Measurements from ENCODE around the gene OGT. TPM values are rescaled to one million over a fixed set of nuclear protein-coding genes. Genes with fewer than 3 reads are reported as not detected.
A peak's percentile ranks its signal among the peaks of the same experiment; 100 is the strongest.

OGT gene
- total and polyA plus RNA-seq, 2 donors, result 95.0 to 168 TPM

DNA sequence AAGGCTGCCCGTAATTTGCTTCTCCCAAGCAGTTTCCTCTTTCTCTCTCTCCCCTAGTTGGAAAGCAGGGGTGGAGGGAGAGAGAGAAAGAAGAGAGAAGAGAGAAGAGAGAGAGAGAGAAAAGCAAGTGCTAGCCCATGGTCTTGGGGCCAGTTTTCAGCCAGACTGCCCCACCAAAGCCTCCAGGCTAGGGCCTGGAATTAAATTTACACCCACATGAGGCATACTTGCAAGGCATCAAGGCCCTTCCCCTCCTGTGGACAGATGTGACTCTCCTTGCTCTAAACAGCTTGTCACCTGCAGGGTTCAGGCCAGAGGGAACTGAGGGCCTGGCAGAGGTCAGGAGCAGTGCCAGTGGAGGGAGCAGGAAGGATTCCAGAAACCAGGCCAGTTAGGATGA, 87.1 kb downstream of the OGT start:
- Histone ChIP-seq H3K36me3 (ENCODE audit: control insufficient read depth in 2 of 2, insufficient read depth in 2 of 2, low read length in 1 of 2) (peaks cover 0 to 2% of the 10 kb centered on the region in 2 donors), H3K27ac (ENCODE audit: low read depth in 1 of 2, low read length in 1 of 2) (no peak overlapping the region), H3K27me3 (ENCODE audit: control insufficient read depth in 2 of 2, insufficient read depth in 1 of 2, low read length in 1 of 2) (no peaks in the 10 kb centered on the region), H3K4me1 (ENCODE audit: control insufficient read depth in 2 of 2, insufficient read depth in 2 of 2, low read length in 2 of 2) (peaks cover 10 to 50% of the 10 kb centered on the region in 2 donors), H3K9me3 (ENCODE audit: control insufficient read depth in 2 of 2, insufficient read depth in 1 of 2, low read length in 1 of 2) (no peaks in the 10 kb centered on the region), H3K4me3 (ENCODE audit: low read length in 2 of 2) (no peak overlapping the region)
- WGBS, result 79% methylated on average over 1 of the region's 1 CpG
- DNase-seq (ENCODE audit: low read depth in 6 of 9, low spot score in 9 of 9), result no peak

- H3K9me3 ChIP-seq (ENCODE audit: control insufficient read depth in 2 of 2, insufficient read depth in 1 of 2, low read length in 1 of 2), result no peaks in the 10 kb centered on the region
- H3K36me3 ChIP-seq (ENCODE audit: control insufficient read depth in 2 of 2, insufficient read depth in 2 of 2, low read length in 1 of 2), result no peaks in the 10 kb centered on the region
- no peaks in the 10 kb centered on the region for H3K27me3 ChIP-seq (ENCODE audit: control insufficient read depth in 2 of 2, insufficient read depth in 1 of 2, low read length in 1 of 2)
- no peak overlapping the region for H3K27ac ChIP-seq (ENCODE audit: low read depth in 1 of 2, low read length in 1 of 2)
- WGBS, result 93% methylated on average over 6 of the region's 6 CpGs
- H3K4me3 ChIP-seq (ENCODE audit: low read length in 2 of 2), result no peak overlapping the region
- H3K4me1 ChIP-seq (ENCODE audit: control insufficient read depth in 2 of 2, insufficient read depth in 2 of 2, low read length in 2 of 2), result peaks cover 10 to 49% of the 10 kb centered on the region in 2 donors
- DNase-seq (ENCODE audit: low read depth in 6 of 9, low spot score in 9 of 9), result no peak
Observed at GRCh38 chrX:71621603-71622002, 88.7 kb downstream of the OGT start.

DNA sequence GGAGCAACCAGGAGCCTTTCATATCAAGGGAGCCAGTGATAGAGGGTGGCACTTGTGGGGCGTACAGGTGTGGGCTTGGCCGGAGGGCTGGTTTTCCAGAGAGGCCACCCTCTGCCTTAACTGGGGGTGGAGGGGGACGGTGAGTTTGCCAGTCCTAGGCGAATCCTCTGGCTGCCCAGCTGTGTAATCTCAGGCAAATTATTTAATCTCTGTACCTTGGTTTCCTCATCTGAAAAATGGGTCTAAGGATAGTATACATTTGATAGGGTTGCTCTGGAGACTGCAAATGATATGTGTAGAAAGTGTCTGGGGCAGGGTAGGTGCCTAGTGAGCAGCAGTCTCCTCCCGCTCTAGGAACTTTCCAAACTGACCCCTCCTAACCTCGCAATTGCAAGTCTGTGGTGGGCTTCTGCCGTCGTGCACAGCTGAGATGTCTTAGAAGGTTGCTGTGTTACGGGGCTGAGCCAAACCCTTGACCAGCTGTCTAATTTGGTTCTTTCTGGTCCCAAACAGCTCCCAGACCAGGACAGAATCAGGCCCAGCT, 89.2 kb downstream of the OGT start:
- Histone ChIP-seq H3K9me3 (ENCODE audit: control insufficient read depth in 2 of 2, insufficient read depth in 1 of 2, low read length in 1 of 2) (no peaks in the 10 kb centered on the region), H3K4me3 (ENCODE audit: low read length in 2 of 2) (no peak overlapping the region), H3K36me3 (ENCODE audit: control insufficient read depth in 2 of 2, insufficient read depth in 2 of 2, low read length in 1 of 2) (no peaks in the 10 kb centered on the region), H3K27ac (ENCODE audit: low read depth in 1 of 2, low read length in 1 of 2) (no peak overlapping the region), H3K4me1 (ENCODE audit: control insufficient read depth in 2 of 2, insufficient read depth in 2 of 2, low read length in 2 of 2) (peaks cover 10 to 45% of the 10 kb centered on the region in 2 donors), H3K27me3 (ENCODE audit: control insufficient read depth in 2 of 2, insufficient read depth in 1 of 2, low read length in 1 of 2) (no peaks in the 10 kb centered on the region)
- DNase-seq (ENCODE audit: low read depth in 6 of 9, low spot score in 9 of 9), result no peak
- WGBS, result 89% methylated on average over 9 of the region's 9 CpGs

- H3K27me3 ChIP-seq (ENCODE audit: control insufficient read depth in 2 of 2, insufficient read depth in 1 of 2, low read length in 1 of 2), result no peaks in the 10 kb centered on the region
- H3K27ac ChIP-seq (ENCODE audit: low read depth in 1 of 2, low read length in 1 of 2), result peak overlapping the region in 1 of 2 donors; percentile 32
- DNase-seq (ENCODE audit: low read depth in 6 of 9, low spot score in 9 of 9), result peak in 2 of 9 donors; percentile 39 to 58
- no peaks in the 10 kb centered on the region for H3K9me3 ChIP-seq (ENCODE audit: control insufficient read depth in 2 of 2, insufficient read depth in 1 of 2, low read length in 1 of 2)
- H3K36me3 ChIP-seq (ENCODE audit: control insufficient read depth in 2 of 2, insufficient read depth in 2 of 2, low read length in 1 of 2), result no peaks in the 10 kb centered on the region
- 31% methylated on average over 13 of the region's 13 CpGs for WGBS
- H3K4me1 ChIP-seq (ENCODE audit: control insufficient read depth in 2 of 2, insufficient read depth in 2 of 2, low read length in 2 of 2), result peaks cover 10 to 39% of the 10 kb centered on the region in 2 donors
- H3K4me3 ChIP-seq (ENCODE audit: low read length in 2 of 2), result no peak overlapping the region
Observed at GRCh38 chrX:71622576-71623450, 89.9 kb downstream of the OGT start.

DNA sequence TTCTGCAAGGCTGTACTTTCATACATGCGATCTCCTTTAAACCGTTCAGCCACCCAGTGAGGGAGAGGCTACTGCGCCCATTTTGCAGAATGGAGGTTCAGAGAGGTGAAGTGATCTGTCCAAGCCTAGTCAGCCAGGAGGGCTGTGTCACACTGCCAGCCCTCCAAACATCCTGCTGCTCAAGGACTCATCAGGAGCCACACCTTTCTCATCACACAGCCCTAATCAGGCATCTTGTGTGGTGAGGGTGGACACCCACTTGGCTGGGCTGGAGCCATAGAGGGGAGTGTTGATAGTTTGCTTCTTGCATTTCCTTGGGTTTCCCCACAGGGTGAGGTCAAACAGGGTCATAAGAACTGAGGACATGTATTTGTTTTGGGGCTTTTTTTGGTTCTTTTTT, 90.8 kb downstream of the OGT start:
- WGBS, result 99% methylated on average over 3 of the region's 3 CpGs

GRCh38 chrX:71625471-71625870, 92.6 kb downstream of the OGT start:
- no peak for DNase-seq (ENCODE audit: low read depth in 6 of 9, low spot score in 9 of 9)
- H3K9me3 ChIP-seq (ENCODE audit: control insufficient read depth in 2 of 2, insufficient read depth in 1 of 2, low read length in 1 of 2), result no peaks in the 10 kb centered on the region
- no peaks in the 10 kb centered on the region for H3K27me3 ChIP-seq (ENCODE audit: control insufficient read depth in 2 of 2, insufficient read depth in 1 of 2, low read length in 1 of 2)
- H3K27ac ChIP-seq (ENCODE audit: low read depth in 1 of 2, low read length in 1 of 2), result no peak overlapping the region
- H3K4me1 ChIP-seq (ENCODE audit: control insufficient read depth in 2 of 2, insufficient read depth in 2 of 2, low read length in 2 of 2), result peaks cover 7 to 21% of the 10 kb centered on the region in 2 donors
- no peak overlapping the region for H3K4me3 ChIP-seq (ENCODE audit: low read length in 2 of 2)
- 97% methylated on average over 5 of the region's 5 CpGs for WGBS
- no peaks in the 10 kb centered on the region for H3K36me3 ChIP-seq (ENCODE audit: control insufficient read depth in 2 of 2, insufficient read depth in 2 of 2, low read length in 1 of 2)

More for the DNA sequence above, 90.8 kb downstream of the OGT start:
- Histone ChIP-seq H3K27me3 (ENCODE audit: control insufficient read depth in 2 of 2, insufficient read depth in 1 of 2, low read length in 1 of 2) (no peaks in the 10 kb centered on the region), H3K27ac (ENCODE audit: low read depth in 1 of 2, low read length in 1 of 2) (no peak overlapping the region), H3K4me1 (ENCODE audit: control insufficient read depth in 2 of 2, insufficient read depth in 2 of 2, low read length in 2 of 2) (peaks cover 7 to 30% of the 10 kb centered on the region in 2 donors), H3K9me3 (ENCODE audit: control insufficient read depth in 2 of 2, insufficient read depth in 1 of 2, low read length in 1 of 2) (no peaks in the 10 kb centered on the region), H3K36me3 (ENCODE audit: control insufficient read depth in 2 of 2, insufficient read depth in 2 of 2, low read length in 1 of 2) (no peaks in the 10 kb centered on the region), H3K4me3 (ENCODE audit: low read length in 2 of 2) (no peak overlapping the region)
- no peak for DNase-seq (ENCODE audit: low read depth in 6 of 9, low spot score in 9 of 9)

Other genes starting within 250 kb of the OGT start
- 483 TPM for gene NONO, start 249.5 kb upstream of the OGT start, total RNA-seq
- 170 TPM for gene NONO, start 249.5 kb upstream of the OGT start, polyA plus RNA-seq
- gene ITGB1BP2, start 231.4 kb upstream of the OGT start, total RNA-seq, result 1.4 TPM
- gene ITGB1BP2, start 231.4 kb upstream of the OGT start, polyA plus RNA-seq, result 5.7 TPM
- gene TAF1, start 166.7 kb upstream of the OGT start, total RNA-seq, result 22.9 TPM
- gene TAF1, start 166.7 kb upstream of the OGT start, polyA plus RNA-seq, result 14.6 TPM
- 2.8 TPM for gene GCNA, start 45.3 kb downstream of the OGT start, total RNA-seq
- gene GCNA, start 45.3 kb downstream of the OGT start, polyA plus RNA-seq, result 4.5 TPM
- gene CXCR3, start 85.4 kb downstream of the OGT start, total RNA-seq, result 1.6 TPM
- gene CXCR3, start 85.4 kb downstream of the OGT start, polyA plus RNA-seq, result 4.0 TPM
- 2.2 TPM for gene CXorf49, start 185.2 kb downstream of the OGT start, total RNA-seq
- gene CXorf49, start 185.2 kb downstream of the OGT start, polyA plus RNA-seq, result 0.52 TPM
- gene CXorf49B, start 230.2 kb downstream of the OGT start, total RNA-seq, result 2.2 TPM
- 0.52 TPM for gene CXorf49B, start 230.2 kb downstream of the OGT start, polyA plus RNA-seq

All from thymus (tissue), 11 donors.